HepG2 (cell line): Measurements from ENCODE around the gene EZH1. TPM values are rescaled to one million over a fixed set of nuclear protein-coding genes. Genes with fewer than 3 reads are reported as not detected.

Experiments
- ARID3A ChIP-seq: IDR thresholded peaks from 2 replicates; pipeline ENCODE4 v1.6.1; 2012; ENCODE audit warnings: low read depth, low read length, improper control_type of control experiment
- ELF1 ChIP-seq: sonication (generic); formaldehyde crosslinking; IDR thresholded peaks from 2 replicates; pipeline ENCODE4 v1.4.0; 2020; ENCODE audit warnings: missing genetic modification reagents
- ELF4 ChIP-seq: sonication (generic); formaldehyde crosslinking; IDR thresholded peaks from 2 replicates; pipeline ENCODE4 v1.5.0; 2020; ENCODE audit warnings: missing genetic modification reagents, mild to moderate bottlenecking, moderate library complexity, borderline replicate concordance
- ETS1 ChIP-seq: sonication (generic); formaldehyde crosslinking; IDR thresholded peaks from 2 replicates; pipeline ENCODE4 v1.4.0; 2020; ENCODE audit warnings: missing genetic modification reagents
- FOXM1 ChIP-seq: sonication (generic); formaldehyde crosslinking; IDR thresholded peaks from 2 replicates; pipeline ENCODE4 v1.5.0; 2020; ENCODE audit warnings: missing genetic modification reagents
- HOMEZ ChIP-seq: IDR thresholded peaks from 2 replicates; pipeline ENCODE4 v1.6.1; 2016; ENCODE audit warnings: low read depth
- KDM5B ChIP-seq: sonication (generic); formaldehyde crosslinking; IDR thresholded peaks from 2 replicates; pipeline ENCODE4 v1.4.0; 2020; ENCODE audit warnings: missing genetic modification reagents, mild to moderate bottlenecking, borderline replicate concordance
- MXD4 ChIP-seq: IDR thresholded peaks from 2 replicates; pipeline ENCODE4 v1.6.1; 2016; ENCODE audit warnings: mild to moderate bottlenecking, missing biosample characterization, missing genetic modification reagents
- POGZ ChIP-seq: sonication (generic); formaldehyde crosslinking; IDR thresholded peaks from 2 replicates; pipeline ENCODE4 v1.4.0; 2020; ENCODE audit warnings: mild to moderate bottlenecking, missing genetic modification reagents
- RNF219 ChIP-seq: sonication (generic); formaldehyde crosslinking; IDR thresholded peaks from 2 replicates; pipeline ENCODE4 v1.5.0; 2020; ENCODE audit warnings: mild to moderate bottlenecking, missing genetic modification reagents
- SP5 ChIP-seq: IDR thresholded peaks from 2 replicates; pipeline ENCODE4 v1.6.1; 2016; ENCODE audit warnings: low read depth, borderline replicate concordance
- SRSF4 ChIP-seq: fragments of 200-400 bp; formaldehyde crosslinking; IDR thresholded peaks from one replicate; pipeline ENCODE4 v1.6.1; 2018; ENCODE audit warnings: mild to moderate bottlenecking, low read depth, low read length, moderate library complexity; ENCODE audit not compliant: poor library complexity, severe bottlenecking
- STAT6 ChIP-seq: sonication (generic); formaldehyde crosslinking; IDR thresholded peaks from 2 replicates; pipeline ENCODE4 v1.4.0; 2020; ENCODE audit warnings: missing genetic modification reagents, mild to moderate bottlenecking, borderline replicate concordance
- TOE1 ChIP-seq: sonication (generic); formaldehyde crosslinking; IDR thresholded peaks from 2 replicates; pipeline ENCODE4 v1.4.0; 2020; ENCODE audit warnings: mild to moderate bottlenecking, missing genetic modification reagents
- TRAFD1 ChIP-seq: sonication (generic); formaldehyde crosslinking; IDR thresholded peaks from 2 replicates; pipeline ENCODE4 v1.5.1; 2020; ENCODE audit warnings: missing genetic modification reagents, mild to moderate bottlenecking, borderline replicate concordance
- ZNF556 ChIP-seq: sonication (generic); formaldehyde crosslinking; IDR thresholded peaks from 2 replicates; pipeline ENCODE4 v1.4.0; 2020; ENCODE audit warnings: mild to moderate bottlenecking, missing genetic modification reagents, borderline replicate concordance
- polyA plus RNA-seq, 8 experiments: library from polyadenylated mRNA; depleted of rRNA in 3 of 8; stranded (reverse) in 7 of 8; unstranded in 1 of 8; fragments of >200 nt; fragmentation: Illumina TruSeq in 4 of 8; extraction: Trizol in 4 of 8; gene quantifications; 2 replicates each; pipeline versions ENCODE4 v1.2.1 to v1.2.3, GENCODE V29; 2011 to 2016; ENCODE audit warnings: low read depth in 4 of 8, missing spikeins in 1 of 8, mixed read lengths in 1 of 8; ENCODE audit not compliant: insufficient read depth in 1 of 8
- total RNA-seq, 5 experiments: library from RNA; depleted of rRNA; stranded (reverse); fragments of >200 nt; fragmentation: Illumina TruSeq; extraction: Trizol; gene quantifications; 2 replicates each; pipeline ENCODE4 v1.2.3, GENCODE V29; 2016; ENCODE audit warnings: low read depth in 1 of 5

EZH1 gene
- total and polyA plus RNA-seq, 2 of the 13 experiments (the other 11 are each of a cell fraction or from before 2014, with no cell fraction given) = 11.6 to 24.0 TPM

- no peak for TF ChIP-seq STAT6
- TF ChIP-seq ELF4 = no peak
- TF ChIP-seq SP5 (CRISPR knock-in tag) = peak; percentile 13; the same call in 1 of the 2 replicates
- TF ChIP-seq ETS1 (CRISPR knock-in tag) = no peak
- TF ChIP-seq ELF1 = peak; percentile 7; the same call in 1 of the 2 replicates
- peak; percentile 54 for TF ChIP-seq SRSF4
- no peak; the same call in 1 of the 2 replicates for TF ChIP-seq TOE1 (CRISPR knock-in tag)
- no peak for TF ChIP-seq HOMEZ
- no peak for TF ChIP-seq RNF219 (CRISPR knock-in tag)
- peak; percentile 86; the same call in 1 of the 2 replicates for TF ChIP-seq ZNF556 (CRISPR knock-in tag)
- peak; percentile 44 for TF ChIP-seq POGZ (CRISPR knock-in tag)
- no peak for TF ChIP-seq ARID3A
- no peak; the same call in 1 of the 2 replicates for TF ChIP-seq FOXM1 (CRISPR knock-in tag)
- TF ChIP-seq TRAFD1 = peak; percentile 20; the same call in 1 of the 2 replicates
- TF ChIP-seq KDM5B (CRISPR knock-in tag) = peak; percentile 86
- TF ChIP-seq MXD4 (CRISPR knock-in tag) = peak; percentile 84
Observed at GRCh38 chr17:42744806-42745617, at the start of gene EZH1 (continued).
